ENCODE measurements around the gene TTLL5. TPM values are rescaled to one million over a fixed set of nuclear protein-coding genes. Genes with fewer than 3 reads are reported as not detected.

The TTLL5 gene
- total RNA-seq, 1 donor from 2014 or later = 43.8 TPM

DNA sequence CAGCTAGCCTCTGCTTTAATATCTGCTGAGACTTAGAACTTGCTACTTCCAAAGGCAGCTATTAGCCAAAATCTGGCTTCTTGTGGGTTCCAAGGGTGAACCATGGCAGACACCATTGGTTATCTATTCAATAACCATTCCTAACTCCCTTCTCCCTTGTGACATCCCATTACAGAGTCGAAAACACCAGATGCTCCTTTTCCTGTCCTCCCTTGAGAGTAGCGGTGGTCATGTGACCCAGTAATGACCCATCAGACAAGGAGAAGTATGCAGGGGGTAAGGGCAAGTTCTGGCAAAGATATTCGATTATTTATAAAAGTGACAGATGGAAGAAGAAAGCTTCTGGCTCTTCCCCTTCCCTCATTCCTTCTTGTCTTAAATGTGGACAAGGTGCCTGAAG is 300.6 kb downstream of the TTLL5 start:
- DNase-seq (ENCODE audit: low read depth, low spot score) = no peak

DNA sequence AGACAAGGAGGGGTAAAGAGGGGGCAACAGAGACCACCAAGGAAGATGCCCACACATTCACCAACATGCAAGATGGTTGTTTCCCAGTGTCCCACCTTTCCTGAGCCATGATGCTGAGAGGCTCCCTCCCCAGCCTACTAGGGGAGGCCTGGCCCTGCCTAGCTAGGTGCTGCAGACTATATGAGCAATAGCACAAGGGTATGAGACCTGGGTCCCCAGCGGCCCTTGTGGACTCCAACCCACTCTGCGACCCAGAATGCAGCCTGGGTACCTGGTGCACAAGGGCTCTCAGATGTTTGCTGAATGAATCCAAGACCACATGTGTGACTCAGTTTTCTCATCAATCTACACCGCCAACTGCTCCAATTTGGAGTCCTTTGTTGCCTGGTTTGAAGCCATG is 306.8 kb downstream of the TTLL5 start:
- no peak for DNase-seq (ENCODE audit: low read depth, low spot score)

DNA sequence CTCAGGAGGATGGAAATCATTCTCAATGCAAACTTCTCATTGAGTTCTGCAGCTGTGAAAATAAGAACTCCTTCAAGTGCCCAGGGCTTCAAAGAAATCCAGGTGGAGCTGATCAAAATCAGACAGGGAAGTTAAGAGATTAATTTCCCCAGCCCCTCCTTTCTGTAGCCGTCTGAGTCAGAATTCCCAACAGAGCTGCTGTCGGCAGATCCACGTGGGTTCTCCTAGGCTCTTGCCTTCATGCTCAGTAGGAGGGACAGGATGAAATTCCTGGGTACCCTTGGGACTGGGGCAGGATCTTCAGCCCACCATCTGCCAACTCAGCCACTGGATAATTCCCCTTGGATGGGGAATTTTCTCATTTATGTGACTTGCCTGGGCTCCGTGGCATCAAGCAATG is 307.4 kb downstream of the TTLL5 start:
- no peak for DNase-seq (ENCODE audit: low read depth, low spot score)

DNA sequence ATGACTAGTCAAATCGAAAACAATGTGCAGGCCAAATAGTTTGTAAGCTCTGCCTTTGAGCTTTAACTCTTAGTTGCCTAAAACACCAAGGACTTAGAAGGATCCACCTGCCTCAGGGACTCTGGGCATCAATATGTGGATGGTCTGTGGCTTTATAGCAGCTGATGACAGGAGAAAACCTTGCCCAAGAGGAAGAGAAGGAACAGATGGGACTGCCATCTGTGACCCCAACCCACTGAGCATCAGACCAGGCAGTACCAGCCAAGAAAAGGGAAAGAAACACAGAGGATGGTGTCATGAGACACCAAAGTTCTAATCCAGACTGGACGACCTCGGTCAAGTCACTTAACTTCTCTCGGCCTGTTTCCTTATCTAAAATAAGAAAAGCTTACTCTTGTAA is 308.1 kb downstream of the TTLL5 start:
- no peak for DNase-seq (ENCODE audit: low read depth, low spot score)

DNA sequence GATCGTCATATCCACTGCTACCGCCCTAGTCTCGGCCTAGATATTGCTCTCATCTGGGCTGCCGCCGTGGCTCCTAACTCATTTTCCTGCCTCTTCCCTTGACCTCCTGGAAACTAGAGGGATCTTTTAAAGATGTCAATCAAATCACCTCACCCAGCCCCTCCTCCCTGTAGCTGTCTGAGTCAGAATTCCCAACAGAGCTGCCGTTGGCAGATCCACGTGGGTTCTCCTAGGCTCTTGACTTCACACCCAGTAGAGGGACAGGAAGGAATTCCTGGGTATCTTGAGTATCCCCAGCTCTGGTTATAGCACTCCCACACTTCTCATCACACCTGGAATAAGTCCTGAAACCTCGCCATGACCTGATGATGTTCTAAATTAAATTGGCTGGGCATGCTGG is 308.8 kb downstream of the TTLL5 start:
- no peak for DNase-seq (ENCODE audit: low read depth, low spot score)

DNA sequence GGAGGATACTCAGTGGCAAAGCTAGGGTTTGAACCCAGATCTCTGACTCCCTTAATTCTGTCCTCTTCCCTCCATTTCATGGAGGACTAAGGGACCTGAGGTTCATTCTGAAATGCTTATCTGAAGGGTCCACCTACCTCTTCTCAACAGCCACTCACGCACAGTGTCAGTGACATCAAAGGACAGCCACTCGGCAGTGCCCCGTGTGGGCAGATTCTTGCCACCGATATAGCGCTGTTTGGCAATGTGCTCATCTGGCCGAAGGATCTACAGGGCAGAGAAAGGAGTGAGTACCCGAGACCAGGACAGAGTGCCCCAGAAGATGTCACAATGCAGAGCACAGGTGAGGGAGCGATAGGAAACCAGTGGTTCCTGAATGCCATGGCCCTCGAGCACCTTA is 309.9 kb downstream of the TTLL5 start:
- DNase-seq (ENCODE audit: low read depth, low spot score) = no peak

DNA sequence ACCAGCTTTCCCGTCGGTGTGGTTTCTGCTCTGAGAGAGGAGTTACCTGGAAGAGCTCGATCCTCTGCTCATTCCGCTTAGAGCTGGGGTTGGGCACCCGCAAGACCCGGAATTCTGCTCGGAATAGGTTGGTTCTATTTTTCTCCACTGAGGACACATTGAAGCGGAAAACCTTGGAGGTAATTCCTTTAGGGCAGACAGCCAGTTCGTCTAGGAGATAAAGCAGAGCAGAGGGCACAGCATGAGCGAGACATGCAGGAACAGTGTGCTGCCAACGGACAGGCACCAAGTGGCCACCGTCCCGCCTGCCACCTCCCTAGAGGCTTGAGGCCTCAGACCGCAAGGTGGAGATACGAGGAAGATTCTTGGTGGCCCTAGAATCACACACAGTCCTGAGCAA is 310.5 kb downstream of the TTLL5 start:
- no peak for DNase-seq (ENCODE audit: low read depth, low spot score)

DNA sequence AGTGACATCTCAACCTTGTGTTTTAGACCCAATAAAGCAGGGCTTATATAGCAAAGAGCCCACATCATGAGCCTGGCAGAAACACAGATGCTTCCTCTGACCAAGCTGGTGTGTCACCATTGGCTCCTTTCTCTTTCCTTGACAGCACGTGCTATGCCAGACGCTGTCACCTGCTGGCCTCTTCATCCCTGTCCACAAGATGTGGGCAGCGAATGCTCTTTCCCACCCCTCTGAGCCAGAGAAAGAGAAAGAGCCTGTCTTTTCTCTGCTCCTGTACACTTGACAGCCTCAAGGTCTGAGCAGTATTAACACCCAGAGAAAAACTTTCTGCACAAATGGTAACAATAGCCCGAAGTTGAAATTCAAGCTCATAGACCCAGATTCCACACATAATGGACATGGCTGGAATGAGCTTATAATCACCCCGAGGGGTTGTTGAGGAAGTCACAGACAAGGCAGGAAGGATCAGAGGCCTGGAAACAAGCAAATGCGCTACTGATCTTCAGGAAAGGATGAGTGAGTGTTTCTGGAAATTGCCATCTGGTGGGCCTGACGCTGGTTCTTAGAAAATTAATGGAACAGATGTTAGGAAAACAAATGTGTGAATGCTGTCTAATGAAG is 311.9 kb downstream of the TTLL5 start:
- DNase-seq (ENCODE audit: low read depth, low spot score) = no peak

DNA sequence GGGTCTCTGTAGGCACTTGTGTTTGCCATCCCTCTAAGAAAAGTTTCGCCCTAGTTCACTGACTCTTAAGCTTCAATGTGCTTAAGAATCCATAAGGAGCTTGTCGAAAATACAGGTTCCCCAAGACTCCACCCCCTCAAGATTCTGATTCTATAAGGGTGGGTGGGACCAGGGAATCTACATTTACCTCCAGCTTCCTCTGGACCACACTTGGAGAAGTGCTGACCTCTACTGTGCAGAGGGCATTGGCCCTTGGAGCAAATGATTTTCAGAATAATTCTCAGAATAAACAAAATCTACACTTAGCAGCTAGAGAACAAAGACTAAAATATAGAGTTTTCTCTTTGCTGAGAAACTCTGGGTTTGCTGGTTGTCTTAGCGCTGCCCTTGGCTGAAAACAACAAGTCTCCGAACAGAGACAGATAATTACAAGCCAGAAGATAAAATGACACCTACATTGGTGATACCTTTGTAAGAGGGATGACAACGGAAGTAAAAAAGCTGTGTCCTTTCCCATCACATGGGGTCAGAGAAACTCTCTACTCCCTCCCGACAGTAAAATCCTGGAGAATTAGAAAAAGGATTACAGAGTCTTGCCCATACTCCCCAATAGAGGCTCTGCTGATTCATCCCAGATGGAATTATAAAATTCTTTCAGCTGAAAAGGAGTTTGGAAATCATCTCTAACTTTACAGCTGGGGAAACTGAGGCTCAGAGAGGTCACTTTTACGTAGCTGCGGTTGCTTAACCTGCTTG is 316.0 kb downstream of the TTLL5 start:
- no peak for DNase-seq (ENCODE audit: low read depth, low spot score)

DNA sequence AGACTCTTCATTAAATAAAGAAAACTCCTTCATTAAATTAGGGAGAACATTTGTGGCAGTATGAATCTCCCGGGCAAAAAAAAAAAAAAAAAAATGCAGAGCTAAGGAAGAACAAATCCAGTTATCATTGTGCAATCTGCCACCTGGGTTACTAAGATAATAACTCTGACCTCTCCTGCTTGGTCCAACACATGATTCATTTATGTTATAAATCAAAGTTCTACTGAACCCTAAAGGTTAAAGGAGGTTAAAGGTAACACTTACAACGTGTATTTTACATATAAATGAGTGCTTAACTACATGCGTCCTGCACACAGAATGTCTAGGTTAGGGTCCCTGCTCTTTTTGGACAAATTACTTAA is 316.5 kb downstream of the TTLL5 start:
- DNase-seq (ENCODE audit: low read depth, low spot score) = no peak

DNA sequence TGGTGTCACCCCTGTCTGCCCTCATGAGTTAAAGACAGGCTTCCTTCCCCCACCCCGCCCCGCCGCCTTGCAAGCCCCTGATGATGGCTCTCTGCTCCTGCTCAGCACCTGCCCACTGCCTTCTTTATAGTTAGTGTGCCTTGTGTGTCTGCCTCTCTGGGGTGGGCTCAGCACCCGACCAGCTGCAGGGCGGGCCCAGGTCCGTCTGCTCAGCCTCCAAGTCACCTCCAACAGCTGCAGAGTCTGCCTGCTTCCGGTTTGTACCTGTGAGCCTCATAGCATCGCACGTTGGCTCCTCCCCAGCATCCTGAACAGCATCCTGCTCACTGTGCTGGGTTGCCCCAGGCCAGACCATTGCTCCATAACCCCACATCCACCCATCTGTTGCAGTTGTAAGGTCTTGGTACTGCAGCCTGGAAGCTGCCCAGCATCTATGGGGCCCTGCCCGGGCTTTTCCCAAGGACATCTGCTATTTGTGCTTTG is 317.2 kb downstream of the TTLL5 start:
- DNase-seq (ENCODE audit: low read depth, low spot score) = no peak

DNA sequence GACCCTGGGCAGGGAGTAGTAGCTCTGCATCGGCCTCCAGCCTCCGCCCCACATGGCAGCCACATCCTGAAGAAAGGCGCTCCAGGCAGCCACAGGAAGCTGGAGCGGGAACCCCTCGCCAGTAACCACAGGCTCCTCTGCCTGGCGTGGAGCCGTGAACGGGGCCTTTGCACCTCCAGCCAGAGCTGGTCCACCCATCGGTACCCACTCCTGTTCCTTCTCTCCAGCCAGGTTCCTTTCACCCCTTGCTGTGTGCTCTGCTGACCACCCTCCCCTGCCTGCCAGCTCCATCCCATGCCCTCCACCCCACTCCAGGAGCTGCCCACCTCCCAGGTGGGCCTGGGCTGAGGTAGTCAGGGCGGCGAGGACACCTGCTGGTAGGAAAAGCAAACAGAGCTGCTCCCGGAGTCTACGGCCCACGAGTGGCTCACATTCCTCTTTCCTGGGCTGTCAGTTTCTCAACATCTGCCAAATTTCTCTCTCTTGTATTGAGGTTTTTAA is 318.1 kb downstream of the TTLL5 start:
- no peak for DNase-seq (ENCODE audit: low read depth, low spot score)

DNA sequence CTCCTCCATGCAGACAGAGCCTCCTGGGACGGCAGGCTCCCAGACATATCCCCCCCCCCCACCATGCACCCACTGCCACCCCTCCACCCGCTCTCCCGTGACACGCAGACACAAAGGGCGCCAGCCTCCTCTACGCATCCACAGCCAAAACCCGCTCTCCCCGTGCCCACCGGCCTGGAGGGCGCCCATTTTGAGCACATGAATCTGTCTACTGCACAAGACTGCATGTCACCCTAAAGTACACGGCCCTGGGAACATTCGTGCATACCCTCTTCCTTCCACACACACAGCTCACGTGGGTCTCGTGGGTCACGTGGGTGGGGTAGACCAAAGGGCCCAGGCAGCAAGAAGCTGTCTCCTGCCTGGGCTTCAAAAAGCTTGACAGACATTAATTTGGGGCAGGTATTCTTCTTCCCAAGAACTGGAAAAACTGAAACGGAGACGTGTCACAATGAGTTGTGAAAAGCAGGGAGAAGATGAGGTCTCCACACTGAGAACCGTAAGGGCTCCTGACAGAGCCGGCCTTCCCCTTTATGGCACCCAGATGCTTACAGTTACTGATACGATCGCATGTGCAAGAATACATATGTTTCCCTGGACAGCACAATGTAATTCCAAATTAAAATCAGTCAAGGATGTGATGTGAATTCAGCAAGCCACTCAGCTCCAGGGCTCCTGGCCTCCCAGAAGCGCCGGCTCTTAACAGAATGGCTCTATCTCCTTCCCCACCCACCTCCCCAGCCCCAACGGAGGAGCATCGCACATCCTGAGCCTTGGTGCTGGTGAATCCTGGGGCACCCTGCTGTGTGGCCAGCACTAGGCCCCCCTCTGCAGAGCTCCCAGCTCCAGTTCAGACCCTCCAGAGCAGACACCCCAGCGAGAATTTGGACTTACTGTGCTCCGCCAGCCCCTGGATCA is 318.9 kb downstream of the TTLL5 start:
- DNase-seq (ENCODE audit: low read depth, low spot score) = no peak

DNA sequence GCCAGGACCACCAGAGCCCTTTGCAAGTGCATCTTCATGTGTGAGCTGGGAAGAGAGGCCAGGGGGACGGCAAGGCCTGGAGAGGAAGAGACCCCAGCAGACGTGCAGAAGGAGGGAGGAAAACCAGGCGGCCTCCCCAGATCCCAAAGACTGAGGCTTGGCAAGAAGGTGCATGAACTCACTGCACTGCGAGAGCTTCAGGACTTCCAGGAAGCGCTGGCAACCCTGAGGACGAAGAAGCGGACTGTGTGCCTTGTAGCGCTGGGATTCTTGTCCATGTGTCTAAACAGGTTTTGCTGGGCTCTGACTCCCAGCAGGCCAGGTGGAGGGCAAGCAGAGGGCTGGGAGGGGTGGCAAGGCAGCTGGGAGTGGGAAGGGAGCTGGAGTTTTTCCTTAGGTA is 319.8 kb downstream of the TTLL5 start:
- DNase-seq (ENCODE audit: low read depth, low spot score) = no peak

DNA sequence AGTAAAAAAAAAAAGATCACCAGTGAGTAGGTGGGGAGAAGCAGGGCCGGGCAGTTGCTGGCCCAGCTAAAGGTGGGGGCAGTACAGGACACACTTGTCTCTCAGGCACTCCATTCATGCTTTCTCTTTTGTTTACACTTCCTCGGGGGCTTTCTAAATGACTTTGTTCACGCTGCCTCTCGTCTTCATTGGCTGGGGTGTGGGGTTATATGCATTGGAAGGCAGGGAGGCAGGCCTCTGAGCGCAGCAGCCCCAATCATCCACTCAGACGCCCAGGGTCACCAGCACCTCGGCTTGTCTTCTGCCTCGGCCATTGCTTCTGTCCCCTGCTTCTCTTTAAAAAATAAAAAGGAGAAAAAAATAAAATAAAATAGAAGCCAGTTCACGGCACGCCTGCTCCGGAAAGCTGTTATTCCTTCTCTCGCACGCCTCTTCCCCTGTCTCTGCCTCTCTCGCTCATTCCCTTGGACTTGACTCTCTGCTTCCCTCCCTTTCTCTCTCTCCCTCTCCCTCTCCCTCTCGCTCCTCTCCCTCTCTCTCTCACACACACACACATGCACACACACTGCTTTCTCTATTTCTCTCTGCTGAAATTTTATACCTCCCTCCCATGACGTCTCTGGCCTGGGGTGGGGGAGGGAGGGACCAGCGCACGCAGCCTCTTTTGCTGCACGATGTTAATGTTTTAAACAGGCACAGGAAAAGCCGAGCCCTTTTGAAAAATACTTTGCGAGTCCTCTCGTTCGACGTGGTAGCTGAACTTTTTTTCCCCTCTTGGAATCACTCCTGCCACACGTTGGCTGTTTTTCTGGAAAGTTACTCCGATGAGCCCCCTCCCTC is 320.6 kb downstream of the TTLL5 start, which contains the start of gene TGFB3:
TGFB3 (minus strand) TSS at position 570 of the 840 bp plus-strand sequence. CDS start 1,102 bp downstream, outside the sequence.
- DNase-seq (ENCODE audit: low read depth, low spot score) = peak; percentile 41

DNA sequence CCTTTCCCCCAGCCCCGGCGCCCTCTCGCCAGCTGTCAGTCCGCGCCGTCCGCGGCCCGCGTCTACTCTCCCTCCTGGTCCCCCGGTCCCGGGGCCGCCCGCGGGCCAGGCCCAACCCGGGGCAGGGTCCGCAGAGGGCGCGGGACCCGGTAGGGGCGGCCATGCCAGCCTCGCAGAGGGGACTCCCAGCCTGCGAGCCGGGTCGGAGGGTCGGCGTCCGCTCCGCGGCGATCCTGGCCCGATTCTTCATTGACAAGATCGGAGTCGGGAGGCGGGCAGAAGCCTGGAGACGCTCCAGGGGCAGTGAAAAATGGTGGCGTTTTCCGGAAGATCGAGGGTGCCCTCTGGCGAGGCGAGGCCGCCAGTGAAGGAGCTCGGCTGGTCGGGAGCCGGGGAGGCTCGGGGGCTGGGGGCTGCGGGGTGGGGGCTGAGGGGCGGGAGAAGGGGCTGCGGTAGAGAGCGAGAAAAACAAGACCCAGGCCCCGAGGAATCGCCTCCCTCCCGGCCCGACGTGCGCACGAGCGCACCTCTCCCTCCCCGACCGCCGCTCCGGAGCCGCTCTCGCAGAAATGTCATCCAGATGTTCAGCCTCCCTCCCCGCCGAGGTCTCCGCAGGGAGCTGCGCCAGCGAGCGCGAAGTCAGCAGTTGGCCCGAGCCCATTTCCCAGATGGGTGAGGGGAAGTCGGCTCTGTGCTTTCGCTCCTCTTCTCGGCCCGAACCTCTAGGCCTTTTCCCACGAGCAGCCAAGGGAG is 321.4 kb downstream of the TTLL5 start:
- no peak for DNase-seq (ENCODE audit: low read depth, low spot score)

DNA sequence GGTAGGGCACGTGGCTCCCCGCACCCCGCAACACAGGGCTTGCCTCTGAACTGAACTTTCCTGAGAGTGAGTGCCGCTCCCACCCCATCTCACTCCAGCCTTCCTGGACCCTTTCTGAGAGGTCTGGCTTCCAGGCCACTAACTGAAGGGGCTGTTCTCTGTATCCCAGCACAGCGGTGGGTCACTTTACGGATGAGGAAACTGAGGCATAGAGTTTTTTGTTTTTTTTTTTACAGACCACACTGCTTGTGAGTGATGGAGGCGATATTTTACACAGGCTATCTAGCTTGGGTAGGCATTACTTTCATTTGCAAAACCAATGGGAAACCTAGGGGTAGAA is 321.9 kb downstream of the TTLL5 start:
- DNase-seq (ENCODE audit: low read depth, low spot score) = no peak

DNA sequence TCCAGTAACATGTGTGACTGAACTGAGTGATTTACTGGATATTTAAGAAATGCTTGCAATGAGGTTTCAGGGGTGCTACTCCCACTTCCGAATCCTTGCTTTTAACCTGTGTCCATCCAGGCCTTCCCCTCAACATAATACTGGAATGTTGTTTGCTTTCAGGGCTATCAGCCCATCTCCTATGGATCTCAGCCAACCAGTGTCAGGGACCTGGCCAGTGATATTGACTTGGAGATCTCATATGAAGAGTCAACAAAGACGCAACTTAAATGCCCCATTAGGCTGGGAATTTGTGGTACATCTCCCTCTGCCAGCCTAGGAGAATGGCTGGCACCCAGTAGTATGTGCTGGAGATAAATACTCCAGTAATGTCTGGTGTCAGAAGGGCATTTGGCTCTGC is 323.6 kb downstream of the TTLL5 start:
- DNase-seq (ENCODE audit: low read depth, low spot score) = no peak

DNA sequence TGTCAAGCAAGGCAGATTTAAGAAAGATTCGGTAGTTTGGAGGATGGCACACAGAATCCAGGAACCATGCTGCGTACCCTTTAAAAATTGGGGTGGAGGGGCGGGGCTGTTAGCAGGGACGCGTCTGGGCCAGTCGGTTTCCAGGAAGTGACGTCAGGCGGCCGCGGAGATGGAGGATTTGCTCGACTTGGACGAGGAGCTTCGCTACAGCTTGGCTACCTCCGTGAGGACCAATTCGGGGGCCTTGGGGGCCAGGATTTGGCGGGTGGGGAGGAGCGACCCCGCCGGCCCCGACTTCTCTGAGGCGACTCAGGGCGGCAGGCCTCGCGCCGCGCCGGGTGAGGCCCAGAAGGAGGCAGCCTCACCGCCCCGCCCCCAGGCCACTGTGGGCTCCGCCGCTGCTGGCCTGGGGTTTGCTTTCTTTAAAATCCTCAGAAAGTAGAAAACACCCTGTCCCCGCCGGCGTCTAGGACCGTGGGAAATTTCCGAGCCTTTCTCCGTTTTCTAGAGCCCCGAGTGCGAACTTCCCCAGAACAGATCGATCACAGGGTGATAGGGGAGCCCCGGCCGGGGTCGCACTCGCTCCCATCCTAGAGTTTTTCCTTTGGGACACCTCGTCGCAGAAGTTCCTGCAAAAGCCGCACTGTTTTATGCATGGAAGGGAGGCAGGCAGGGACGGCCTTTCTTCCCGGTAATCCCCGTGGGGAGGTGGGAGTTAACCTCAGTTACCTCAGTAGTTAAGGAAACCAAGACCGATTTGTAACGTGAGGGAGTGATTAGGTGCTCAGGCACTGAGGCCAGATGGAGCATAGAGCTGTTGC is 324.8 kb downstream of the TTLL5 start, which contains the start of gene IFT43:
IFT43 (plus strand) TSS at position 146 of the 821 bp plus-strand sequence; CDS start at position 170, 24 bp downstream.
- peak; percentile 40 for DNase-seq (ENCODE audit: low read depth, low spot score)

All from pulmonary artery endothelial cell (primary cell).